ENCODE measurements around the gene NDUFA13.

Gene NDUFA13

GRCh38 chr19:19513682-19514081, 2.3 kb upstream of the NDUFA13 start:
- no peak overlapping the region for H3K4me3 ChIP-seq (ENCODE audit: low read depth, low read length)
- no peak for DNase-seq (ENCODE audit: low read depth)
- TF ChIP-seq CTCF (IDR thresholded peaks at IDR 0.05; ENCODE audit: low read depth, low read length, missing control alignments) = no peak

- H3K4me3 ChIP-seq (ENCODE audit: low read depth, low read length) = no peak overlapping the region
- DNase-seq (ENCODE audit: low read depth) = no peak
- TF ChIP-seq CTCF (IDR thresholded peaks at IDR 0.05; ENCODE audit: low read depth, low read length, missing control alignments) = no peak
Measured at GRCh38 chr19:19514215-19514657, 1.8 kb upstream of the NDUFA13 start.

GRCh38 chr19:19514881-19515641, 964 bp upstream of the NDUFA13 start, which contains the start of gene TSSK6:
TSSK6 (minus strand) TSS chr19:19515548; CDS start chr19:19515427, 121 bp downstream.
- H3K4me3 ChIP-seq (ENCODE audit: low read depth, low read length) = peak within 1 kb of the TSS; percentile 93
- no peak for DNase-seq (ENCODE audit: low read depth)
- TF ChIP-seq CTCF (IDR thresholded peaks at IDR 0.05; ENCODE audit: low read depth, low read length, missing control alignments) = no peak

GRCh38 chr19:19517235-19517619, 1.2 kb downstream of the NDUFA13 start:
- no peak for TF ChIP-seq CTCF (IDR thresholded peaks at IDR 0.05; ENCODE audit: low read depth, low read length, missing control alignments)
- DNase-seq (ENCODE audit: low read depth) = no peak
- peak overlapping the region; percentile 93 for H3K4me3 ChIP-seq (ENCODE audit: low read depth, low read length)

- no peak overlapping the region for H3K4me3 ChIP-seq (ENCODE audit: low read depth, low read length)
- DNase-seq (ENCODE audit: low read depth) = no peak
- no peak for TF ChIP-seq CTCF (IDR thresholded peaks at IDR 0.05; ENCODE audit: low read depth, low read length, missing control alignments)
Measured at GRCh38 chr19:19520989-19521388, 5.0 kb downstream of the NDUFA13 start.

- DNase-seq (ENCODE audit: low read depth) = no peak
- no peak overlapping the region for H3K4me3 ChIP-seq (ENCODE audit: low read depth, low read length)
- no peak for TF ChIP-seq CTCF (IDR thresholded peaks at IDR 0.05; ENCODE audit: low read depth, low read length, missing control alignments)
Measured at GRCh38 chr19:19523177-19523576, 7.2 kb downstream of the NDUFA13 start.

GRCh38 chr19:19524053-19524452, 8.0 kb downstream of the NDUFA13 start:
- DNase-seq (ENCODE audit: low read depth) = no peak
- H3K4me3 ChIP-seq (ENCODE audit: low read depth, low read length) = no peak overlapping the region; the same call in 1 of the 2 replicates
- TF ChIP-seq CTCF (IDR thresholded peaks at IDR 0.05; ENCODE audit: low read depth, low read length, missing control alignments) = peak; percentile 20
